Stimulated activated CD4-positive, alpha-beta T cell treated with anti-CD3 and anti-CD28 coated beads, Interleukin-12 subunit alpha, Interleukin-12 subunit beta, amount 100 ng/mL, for 4 hours (primary cell): ENCODE data around the gene SREBF1.

ENCODE experiments used
- DNase-seq: peaks from one replicate; pipeline ENCODE4 v3.0.0-alpha.2; 2020

The SREBF1 gene

GRCh38 chr17:17857496-17857895, 20.7 kb upstream of the SREBF1 start:
- DNase-seq: no peak

GRCh38 chr17:17856386-17856785, 19.6 kb upstream of the SREBF1 start:
- DNase-seq: no peak

GRCh38 chr17:17855976-17856375, 19.2 kb upstream of the SREBF1 start:
- no peak for DNase-seq

GRCh38 chr17:17853811-17854447, 17.1 kb upstream of the SREBF1 start:
- no peak for DNase-seq

- no peak for DNase-seq
These were observed 16.1 kb upstream of the SREBF1 start for GRCh38 chr17:17852930-17853329.

GRCh38 chr17:17851103-17852002, 14.6 kb upstream of the SREBF1 start:
- DNase-seq: no peak

- DNase-seq: no peak
These were observed 13.1 kb upstream of the SREBF1 start for GRCh38 chr17:17849845-17850373.

GRCh38 chr17:17849147-17849820, 12.5 kb upstream of the SREBF1 start:
- DNase-seq: peak; percentile 65

GRCh38 chr17:17848311-17849082, 11.7 kb upstream of the SREBF1 start:
- DNase-seq: no peak

- DNase-seq: no peak
These were observed 10.9 kb upstream of the SREBF1 start for GRCh38 chr17:17847726-17848125.

GRCh38 chr17:17847118-17847689, 10.4 kb upstream of the SREBF1 start:
- DNase-seq: no peak

- DNase-seq: no peak
These were observed 9.9 kb upstream of the SREBF1 start for GRCh38 chr17:17846645-17847044.

GRCh38 chr17:17846003-17846402, 9.2 kb upstream of the SREBF1 start:
- DNase-seq: no peak

GRCh38 chr17:17845046-17845775, 8.4 kb upstream of the SREBF1 start:
- DNase-seq: no peak

GRCh38 chr17:17844500-17844899, 7.7 kb upstream of the SREBF1 start:
- no peak for DNase-seq

- no peak for DNase-seq
These were observed 7.3 kb upstream of the SREBF1 start for GRCh38 chr17:17844079-17844478.

GRCh38 chr17:17843096-17843495, 6.3 kb upstream of the SREBF1 start:
- no peak for DNase-seq

- DNase-seq: no peak
These were observed 5.5 kb upstream of the SREBF1 start for GRCh38 chr17:17842111-17842876.

GRCh38 chr17:17841601-17842025, 4.8 kb upstream of the SREBF1 start:
- DNase-seq: no peak

- no peak for DNase-seq
These were observed 4.2 kb upstream of the SREBF1 start for GRCh38 chr17:17840751-17841591.
